Measurements from ENCODE around the gene CGN.

Gene CGN

DNA sequence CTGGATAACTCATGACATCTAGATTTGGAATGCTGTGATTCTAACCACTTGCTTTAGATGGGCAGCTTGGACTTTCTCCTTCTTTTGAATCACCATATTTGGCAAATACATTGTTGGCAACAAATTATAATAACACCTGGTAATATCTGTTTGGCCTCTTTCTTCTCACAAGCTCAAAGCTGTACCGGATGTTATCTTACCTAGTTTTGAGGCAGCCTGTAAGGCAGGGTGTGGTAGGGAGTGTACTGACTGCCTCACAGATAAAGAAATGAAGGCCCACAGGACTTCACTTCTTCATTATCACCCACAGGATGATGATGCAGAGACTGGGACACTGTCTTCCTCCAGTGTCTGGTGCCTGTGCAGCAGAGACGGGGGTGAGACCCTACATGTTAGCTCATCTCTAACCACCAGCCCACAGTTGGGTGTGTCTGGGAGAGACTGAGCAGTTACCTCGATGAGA lies 57.5 kb downstream of the CGN start:
- no peak for TF ChIP-seq Cebpa-rat (IDR thresholded peaks at IDR 0.05)
- no peaks in the 10 kb centered on the region for H3K27me3 ChIP-seq
- H3K27ac ChIP-seq, result no peak overlapping the region
- H3K9me3 ChIP-seq, result no peaks in the 10 kb centered on the region
- H3K4me2 ChIP-seq, result no peak overlapping the region
- H4K20me1 ChIP-seq, result no peaks in the 10 kb centered on the region
- no peak overlapping the region for H3K4me3 ChIP-seq
- H3K9ac ChIP-seq, result no peak overlapping the region
- H3K36me3 ChIP-seq, result no peaks in the 10 kb centered on the region
- no peaks in the 10 kb centered on the region for H3K4me1 ChIP-seq

DNA sequence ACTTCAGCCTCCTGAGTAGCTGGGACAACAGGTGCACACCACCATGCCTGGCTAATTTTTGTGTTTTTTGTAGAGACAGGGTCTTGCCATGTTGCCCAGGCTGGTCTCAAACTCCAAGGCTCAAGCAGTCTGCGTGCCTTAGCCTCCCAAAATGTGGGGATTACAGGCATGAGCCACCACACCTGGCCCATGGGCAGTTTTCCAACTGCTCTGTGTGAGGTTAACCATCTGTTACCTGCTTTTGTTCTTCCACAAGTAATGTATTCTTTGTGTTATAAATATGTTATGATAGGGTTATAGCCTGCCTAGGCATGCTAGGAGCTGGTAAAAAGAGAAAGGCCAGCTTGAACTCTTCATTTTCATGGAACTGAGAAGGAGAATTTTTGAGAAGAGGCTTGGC lies 59.6 kb downstream of the CGN start:
- no peaks in the 10 kb centered on the region for H3K36me3 ChIP-seq
- no peak overlapping the region for H3K4me2 ChIP-seq
- no peaks in the 10 kb centered on the region for H3K4me1 ChIP-seq
- H3K27ac ChIP-seq, result no peak overlapping the region
- no peak overlapping the region for H3K4me3 ChIP-seq
- H4K20me1 ChIP-seq, result no peaks in the 10 kb centered on the region
- TF ChIP-seq Cebpa-rat (IDR thresholded peaks at IDR 0.05), result no peak
- H3K27me3 ChIP-seq, result no peaks in the 10 kb centered on the region
- H3K9ac ChIP-seq, result no peak overlapping the region
- H3K9me3 ChIP-seq, result no peaks in the 10 kb centered on the region

DNA sequence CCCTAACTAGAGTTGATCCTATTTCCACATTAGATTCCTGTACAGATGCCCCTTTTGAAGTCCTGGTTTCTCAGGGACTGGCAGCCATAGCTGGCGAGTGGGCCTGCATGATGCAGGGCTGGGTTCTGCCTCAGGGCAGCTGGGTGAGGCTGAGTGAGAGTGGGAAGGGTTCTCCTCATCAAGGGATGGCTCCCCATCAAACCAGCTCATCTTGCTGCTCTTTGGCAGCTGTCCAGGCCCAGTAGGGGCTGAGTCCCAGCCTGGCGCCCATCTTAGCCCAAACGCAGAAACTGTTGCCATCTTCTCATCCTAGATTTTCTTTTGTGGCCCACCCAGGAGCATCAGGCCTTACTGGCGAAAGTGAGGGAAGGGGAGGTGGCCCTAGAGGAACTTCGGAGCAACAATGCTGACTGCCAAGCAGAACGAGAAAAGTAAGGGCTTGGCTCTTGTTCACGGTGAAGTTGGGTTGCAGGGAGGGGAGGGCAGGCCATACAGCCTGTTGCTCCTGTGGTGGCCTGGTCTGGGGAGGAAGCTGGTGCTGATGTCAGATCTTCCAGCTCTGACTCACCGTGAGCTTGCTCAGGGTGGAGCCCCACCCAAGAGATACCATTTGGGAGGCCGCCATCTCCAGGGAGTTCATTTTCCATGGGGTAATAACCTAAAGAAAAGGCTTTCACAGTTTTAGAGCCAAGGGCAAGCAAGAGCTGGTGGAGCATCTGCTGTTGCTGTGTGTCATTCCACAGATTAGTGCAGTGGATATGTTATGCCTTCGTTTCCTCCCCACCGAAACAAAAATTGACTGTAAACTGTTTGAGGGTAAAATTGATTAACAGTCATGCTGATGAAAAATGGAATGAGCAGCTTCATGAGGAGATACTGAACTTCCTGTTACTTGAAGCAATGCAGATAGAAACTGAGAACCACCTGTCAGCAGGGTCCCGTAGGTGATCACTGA lies 63.7 kb downstream of the CGN start:
- no peaks in the 10 kb centered on the region for H3K36me3 ChIP-seq
- H3K27ac ChIP-seq, result no peak overlapping the region
- no peak overlapping the region for H3K9ac ChIP-seq
- no peak overlapping the region for H3K4me3 ChIP-seq
- H3K4me2 ChIP-seq, result no peak overlapping the region
- H3K9me3 ChIP-seq, result no peaks in the 10 kb centered on the region
- TF ChIP-seq Cebpa-rat (IDR thresholded peaks at IDR 0.05), result no peak
- no peaks in the 10 kb centered on the region for H4K20me1 ChIP-seq
- no peaks in the 10 kb centered on the region for H3K27me3 ChIP-seq
- no peaks in the 10 kb centered on the region for H3K4me1 ChIP-seq

DNA sequence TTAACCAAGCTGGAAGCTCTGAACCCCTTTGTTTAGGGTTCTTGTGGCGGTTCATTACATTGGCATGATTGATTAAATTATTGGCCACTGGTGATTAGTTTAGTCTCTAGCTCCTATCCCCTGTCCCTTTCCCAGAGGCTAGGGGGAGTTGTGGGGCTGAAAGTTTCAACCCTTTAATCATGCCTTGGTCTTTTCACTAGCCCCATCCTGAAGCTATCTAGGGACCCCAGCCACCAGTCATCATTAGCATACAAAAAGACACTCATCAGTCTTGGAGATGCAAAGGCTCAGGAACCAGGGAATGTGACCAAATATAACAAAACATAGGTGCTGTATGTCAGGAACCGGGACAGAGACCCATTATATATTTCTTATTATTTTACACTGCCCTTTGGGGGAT lies 66.0 kb downstream of the CGN start:
- no peak for TF ChIP-seq Cebpa-rat (IDR thresholded peaks at IDR 0.05)
- no peaks in the 10 kb centered on the region for H3K27me3 ChIP-seq
- no peaks in the 10 kb centered on the region for H4K20me1 ChIP-seq
- no peak overlapping the region for H3K4me2 ChIP-seq
- no peaks in the 10 kb centered on the region for H3K9me3 ChIP-seq
- H3K27ac ChIP-seq, result no peak overlapping the region
- H3K4me1 ChIP-seq, result no peaks in the 10 kb centered on the region
- H3K4me3 ChIP-seq, result no peak overlapping the region
- H3K36me3 ChIP-seq, result no peaks in the 10 kb centered on the region
- H3K9ac ChIP-seq, result no peak overlapping the region

DNA sequence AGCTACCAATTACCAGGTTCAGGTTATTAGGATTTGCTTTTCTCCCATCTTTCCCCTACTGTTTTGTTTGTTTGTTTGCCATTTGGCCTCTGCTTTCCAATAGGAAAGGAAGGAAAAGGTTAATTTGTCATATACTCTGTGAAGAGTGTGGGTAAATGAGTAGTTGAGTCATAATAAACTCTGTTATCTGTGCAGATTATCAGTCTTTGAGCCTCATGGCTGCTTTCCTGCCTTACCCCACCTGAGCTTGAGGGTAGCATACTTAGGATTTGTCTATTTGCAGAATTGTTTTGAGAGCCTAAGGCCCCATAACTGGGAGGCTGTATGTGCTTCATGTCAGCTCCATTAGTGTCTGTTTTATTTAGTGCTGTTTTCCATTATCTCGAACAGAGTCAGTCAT lies 67.8 kb downstream of the CGN start:
- Histone ChIP-seq H3K4me3 (no peak overlapping the region), H3K27me3 (no peaks in the 10 kb centered on the region), H3K9me3 (no peaks in the 10 kb centered on the region), H3K4me2 (no peak overlapping the region), H3K9ac (no peak overlapping the region), H4K20me1 (no peaks in the 10 kb centered on the region), H3K36me3 (no peaks in the 10 kb centered on the region), H3K27ac (no peak overlapping the region), H3K4me1 (no peaks in the 10 kb centered on the region)
- no peak for TF ChIP-seq Cebpa-rat (IDR thresholded peaks at IDR 0.05)

DNA sequence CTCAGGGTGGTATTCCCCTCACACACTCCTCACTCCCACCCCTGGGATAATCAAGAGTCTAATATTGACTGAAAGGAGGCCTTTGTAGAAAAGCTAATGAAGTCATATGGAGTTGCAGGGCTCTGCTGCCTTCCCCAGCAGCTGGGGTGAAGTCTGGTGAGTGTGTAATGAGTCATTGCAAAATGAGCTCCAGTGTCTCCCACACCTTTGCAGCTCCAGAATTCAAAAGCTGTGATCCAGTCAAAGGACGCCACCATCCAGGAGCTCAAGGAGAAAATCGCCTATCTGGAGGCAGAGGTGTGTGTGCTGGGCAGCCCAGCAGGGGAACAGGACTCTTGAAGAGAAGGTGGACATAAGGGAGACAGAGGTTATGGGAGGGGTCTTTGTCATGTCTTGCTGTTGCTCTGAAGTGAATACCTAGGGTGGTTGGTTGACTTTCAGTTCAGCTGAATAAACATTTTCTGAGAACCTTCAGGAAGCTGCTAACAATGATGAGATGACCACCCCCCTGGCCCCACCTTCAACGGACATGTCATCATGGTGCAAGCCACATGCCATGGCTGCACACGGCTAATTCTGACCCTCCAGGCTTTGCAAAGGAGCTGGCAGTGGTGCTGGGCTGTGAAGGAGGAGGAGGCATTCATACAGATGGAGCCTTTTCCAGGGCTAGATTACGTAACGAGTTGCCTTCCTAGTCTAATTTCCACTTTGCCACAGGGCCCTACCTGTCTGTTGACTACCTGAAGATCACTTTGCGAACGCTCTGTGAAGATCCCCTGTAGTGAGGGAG lies 68.4 kb downstream of the CGN start:
- no peak overlapping the region for H3K27ac ChIP-seq
- no peak overlapping the region for H3K4me3 ChIP-seq
- no peak for TF ChIP-seq Cebpa-rat (IDR thresholded peaks at IDR 0.05)
- no peaks in the 10 kb centered on the region for H3K36me3 ChIP-seq
- no peaks in the 10 kb centered on the region for H3K4me1 ChIP-seq
- no peak overlapping the region for H3K9ac ChIP-seq
- H3K9me3 ChIP-seq, result no peaks in the 10 kb centered on the region
- no peaks in the 10 kb centered on the region for H4K20me1 ChIP-seq
- H3K4me2 ChIP-seq, result no peak overlapping the region
- H3K27me3 ChIP-seq, result no peaks in the 10 kb centered on the region

DNA sequence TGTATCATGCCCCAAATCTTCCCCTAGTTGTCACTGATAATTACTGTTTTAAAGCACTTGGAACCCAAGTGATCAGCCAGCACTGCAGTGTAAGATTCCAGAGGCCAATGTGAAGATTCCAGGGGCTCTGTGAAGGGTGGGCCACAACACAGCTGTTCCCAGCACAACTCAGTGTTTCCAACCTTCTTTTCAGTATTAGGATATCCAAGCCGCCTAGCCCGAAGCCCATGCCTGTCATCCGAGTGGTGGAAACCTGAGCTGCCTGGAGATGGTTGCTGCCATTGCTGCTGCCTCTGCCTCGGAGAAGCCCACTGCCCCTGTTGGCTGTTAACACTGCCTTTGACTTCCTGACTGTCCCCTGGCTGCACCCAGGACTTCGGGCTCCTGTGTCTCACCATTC lies 70.3 kb downstream of the CGN start:
- Histone ChIP-seq H4K20me1 (no peaks in the 10 kb centered on the region), H3K4me3 (no peak overlapping the region), H3K36me3 (no peaks in the 10 kb centered on the region), H3K27me3 (no peaks in the 10 kb centered on the region), H3K4me1 (peaks cover 9% of the 10 kb centered on the region; the same call in 1 of the 2 replicates), H3K4me2 (no peak overlapping the region), H3K27ac (no peak overlapping the region), H3K9me3 (no peaks in the 10 kb centered on the region), H3K9ac (no peak overlapping the region)
- no peak for TF ChIP-seq Cebpa-rat (IDR thresholded peaks at IDR 0.05)

DNA sequence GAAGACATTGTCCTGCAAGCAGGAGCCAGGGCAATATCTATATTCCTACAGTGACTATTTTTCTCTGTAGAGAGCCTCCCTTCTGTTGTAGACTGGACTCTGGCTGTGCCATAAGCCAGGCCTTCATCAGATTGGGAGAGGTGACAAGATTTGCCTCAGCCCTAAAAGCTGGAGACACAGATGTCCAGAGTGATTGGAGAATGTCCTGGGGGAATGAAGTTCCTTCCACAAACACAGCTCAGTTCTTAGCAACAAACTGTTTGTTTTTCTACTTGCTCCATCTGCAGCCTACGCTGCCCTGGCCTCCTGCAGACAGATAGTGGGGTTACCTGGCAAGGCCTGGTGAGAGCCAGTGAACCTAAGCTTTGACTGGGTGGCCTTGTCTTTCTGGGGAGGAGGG lies 70.7 kb downstream of the CGN start:
- Histone ChIP-seq H3K36me3 (no peaks in the 10 kb centered on the region), H4K20me1 (no peaks in the 10 kb centered on the region), H3K9me3 (no peaks in the 10 kb centered on the region), H3K4me3 (no peak overlapping the region), H3K4me1 (peaks cover 9% of the 10 kb centered on the region; the same call in 1 of the 2 replicates), H3K9ac (no peak overlapping the region), H3K27ac (no peak overlapping the region), H3K27me3 (no peaks in the 10 kb centered on the region), H3K4me2 (no peak overlapping the region)
- no peak for TF ChIP-seq Cebpa-rat (IDR thresholded peaks at IDR 0.05)

DNA sequence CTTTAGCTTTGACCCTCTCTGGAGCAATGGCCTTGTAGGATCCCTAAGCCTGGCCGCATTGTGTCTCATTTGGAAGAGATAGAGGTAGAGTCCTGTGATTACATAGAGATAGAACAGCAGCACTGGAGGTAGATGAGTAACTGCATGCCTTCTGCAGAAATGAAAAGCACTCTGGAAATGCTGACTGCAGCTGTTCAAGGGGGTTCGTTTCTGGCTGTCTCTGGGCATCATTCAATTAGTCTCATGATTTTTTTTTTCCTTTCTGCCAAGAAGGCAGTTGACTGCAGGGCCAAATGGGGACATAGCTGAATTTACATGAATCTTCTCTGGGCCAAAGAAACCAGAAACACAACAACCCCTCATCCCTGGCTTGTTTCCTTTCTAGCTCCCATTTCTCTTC lies 72.6 kb downstream of the CGN start:
- Histone ChIP-seq H3K4me2 (no peak overlapping the region), H3K9ac (no peak overlapping the region), H3K9me3 (no peaks in the 10 kb centered on the region), H3K4me1 (peaks cover 9% of the 10 kb centered on the region; the same call in 1 of the 2 replicates), H3K27me3 (no peaks in the 10 kb centered on the region), H3K36me3 (no peaks in the 10 kb centered on the region), H3K4me3 (no peak overlapping the region), H4K20me1 (no peaks in the 10 kb centered on the region), H3K27ac (no peak overlapping the region)
- TF ChIP-seq Cebpa-rat (IDR thresholded peaks at IDR 0.05), result no peak

DNA sequence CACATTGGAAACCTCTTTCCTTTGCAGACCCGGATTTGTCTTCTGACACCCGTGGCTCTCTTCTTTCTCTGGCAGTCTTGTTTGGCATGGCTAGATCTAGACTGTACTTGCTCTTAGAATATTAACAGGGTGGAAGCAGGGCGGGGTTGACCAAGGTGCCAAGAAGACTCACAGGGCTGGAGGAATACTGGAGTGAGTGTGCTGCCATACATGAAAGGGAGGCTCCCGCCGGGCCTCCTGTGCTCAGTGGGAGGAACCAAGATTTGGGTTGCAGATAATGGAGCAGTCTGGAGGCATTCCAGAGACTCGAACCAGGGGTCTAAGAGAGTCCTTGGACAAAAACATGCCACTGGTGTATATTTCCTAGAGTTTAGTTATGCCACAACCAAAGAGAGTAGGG lies 73.1 kb downstream of the CGN start:
- Histone ChIP-seq H3K27ac (no peak overlapping the region), H3K4me1 (peaks cover 9% of the 10 kb centered on the region; the same call in 1 of the 2 replicates), H3K4me2 (no peak overlapping the region)

More for the DNA sequence above, 73.1 kb downstream of the CGN start:
- no peaks in the 10 kb centered on the region for H3K9me3 ChIP-seq
- no peaks in the 10 kb centered on the region for H3K27me3 ChIP-seq
- TF ChIP-seq Cebpa-rat (IDR thresholded peaks at IDR 0.05), result no peak
- H3K36me3 ChIP-seq, result no peaks in the 10 kb centered on the region
- H4K20me1 ChIP-seq, result no peaks in the 10 kb centered on the region
- H3K4me3 ChIP-seq, result no peak overlapping the region
- no peak overlapping the region for H3K9ac ChIP-seq
